ENCODE data around the gene CHKA. TPM values are rescaled to one million over a fixed set of nuclear protein-coding genes. Genes with fewer than 3 reads are reported as not detected.

Gene CHKA
- total and polyA plus RNA-seq, 2 experiments from 2014 or later, result 37.1 to 94.4 TPM

- no peak for ATAC-seq
These were observed 39.5 kb downstream of the CHKA start for GRCh38 chr11:68081691-68082090.

GRCh38 chr11:68080860-68081259, 40.3 kb downstream of the CHKA start:
- Mint-ChIP-seq H3K4me1 (peaks cover 3% of the 10 kb centered on the region; the same call in 1 of the 3 replicates), H3K27me3 (ENCODE audit: insufficient read depth, low read depth, poor library complexity) (peaks cover 12% of the 10 kb centered on the region), H3K36me3 (ENCODE audit: low read depth) (peaks cover 47% of the 10 kb centered on the region), H3K4me3 (no peak overlapping the region), H3K27ac (peak overlapping the region; percentile 22; the same call in 1 of the 2 replicates), H3K9me3 (no peaks in the 10 kb centered on the region)
- H4K20me1 ChIP-seq (replicated peaks; ENCODE audit: insufficient read depth), result peaks cover 53% of the 10 kb centered on the region
- DNase-seq (ENCODE audit: low spot score), result no peak
- no peaks in the 10 kb centered on the region for H3K36me3 ChIP-seq (ENCODE audit: insufficient read depth)
- TF ChIP-seq EZH2 (IDR thresholded peaks at IDR 0.05; ENCODE audit: low read depth, unreplicated experiment), result no peak
- TF ChIP-seq NANOG (IDR thresholded peaks at IDR 0.05; ENCODE audit: borderline replicate concordance), result no peak
- TF ChIP-seq ZNF331 (CRISPR knock-in tag; IDR thresholded peaks at IDR 0.05; ENCODE audit: low read depth), result no peak
- TF ChIP-seq JUNB (IDR thresholded peaks at IDR 0.05; ENCODE audit: unreplicated experiment), result no peak
- no peak for TF ChIP-seq ZNF114 (CRISPR knock-in tag; IDR thresholded peaks at IDR 0.05)
- no peak for TF ChIP-seq CTCF (conservative IDR thresholded peaks at IDR 0.05; ENCODE audit: low read depth in 2 of 2)
- no peak for TF ChIP-seq POLR2AphosphoS5 (IDR thresholded peaks at IDR 0.05; ENCODE audit: low read depth)
- H3K27me3 ChIP-seq (ENCODE audit: insufficient read depth), result no peaks in the 10 kb centered on the region
- H3K27ac ChIP-seq (ENCODE audit: low read depth), result no peak overlapping the region
- H3F3A ChIP-seq (replicated peaks; ENCODE audit: low read depth), result peaks cover 10% of the 10 kb centered on the region; the same call in 1 of the 2 replicates
- no peak overlapping the region for H3K4me2 ChIP-seq
- H3K4me1 ChIP-seq (ENCODE audit: insufficient read depth), result no peaks in the 10 kb centered on the region
- no peak for ATAC-seq
- H3K4me3 ChIP-seq, result no peak overlapping the region
- H3K79me2 ChIP-seq (replicated peaks; ENCODE audit: insufficient read depth), result peaks cover 95% of the 10 kb centered on the region
- H3K9me2 ChIP-seq (ENCODE audit: insufficient read depth), result no peaks in the 10 kb centered on the region
- no peak overlapping the region for H2AFZ ChIP-seq

More at GRCh38 chr11:68081691-68082090, 39.5 kb downstream of the CHKA start:
- H3K4me1 Mint-ChIP-seq, result peaks cover 3% of the 10 kb centered on the region; the same call in 1 of the 3 replicates
- H3K9me3 Mint-ChIP-seq, result no peaks in the 10 kb centered on the region
- H3K9me2 ChIP-seq (ENCODE audit: insufficient read depth), result no peaks in the 10 kb centered on the region
- no peak for DNase-seq (ENCODE audit: low spot score)
- H3K4me2 ChIP-seq, result no peak overlapping the region
- H3F3A ChIP-seq (replicated peaks; ENCODE audit: low read depth), result peaks cover 10% of the 10 kb centered on the region; the same call in 1 of the 2 replicates
- no peak for TF ChIP-seq CTCF (conservative IDR thresholded peaks at IDR 0.05; ENCODE audit: low read depth in 2 of 2)
- TF ChIP-seq CREB1 (CRISPR knock-in tag; IDR thresholded peaks at IDR 0.05; ENCODE audit: low read depth), result no peak
- no peak for TF ChIP-seq POLR2AphosphoS5 (IDR thresholded peaks at IDR 0.05; ENCODE audit: low read depth)
- H3K79me2 ChIP-seq (replicated peaks; ENCODE audit: insufficient read depth), result peaks cover 95% of the 10 kb centered on the region
- no peak overlapping the region for H2AFZ ChIP-seq
- H3K27ac ChIP-seq (ENCODE audit: low read depth), result peak overlapping the region; percentile 84
- peaks cover 51% of the 10 kb centered on the region for H4K20me1 ChIP-seq (replicated peaks; ENCODE audit: insufficient read depth)
- no peak overlapping the region for H3K4me3 ChIP-seq
- H3K27ac Mint-ChIP-seq, result peak overlapping the region; percentile 80; the same call in 1 of the 2 replicates
- H3K4me3 Mint-ChIP-seq, result no peak overlapping the region
- H3K36me3 ChIP-seq (ENCODE audit: insufficient read depth), result no peaks in the 10 kb centered on the region
- no peaks in the 10 kb centered on the region for H3K4me1 ChIP-seq (ENCODE audit: insufficient read depth)
- peaks cover 12% of the 10 kb centered on the region for H3K27me3 Mint-ChIP-seq (ENCODE audit: insufficient read depth, low read depth, poor library complexity)
- H3K27me3 ChIP-seq (ENCODE audit: insufficient read depth), result no peaks in the 10 kb centered on the region
- H3K36me3 Mint-ChIP-seq (ENCODE audit: low read depth), result peaks cover 46% of the 10 kb centered on the region
